ENCODE results near the gene FARP2.

The FARP2 gene

DNA sequence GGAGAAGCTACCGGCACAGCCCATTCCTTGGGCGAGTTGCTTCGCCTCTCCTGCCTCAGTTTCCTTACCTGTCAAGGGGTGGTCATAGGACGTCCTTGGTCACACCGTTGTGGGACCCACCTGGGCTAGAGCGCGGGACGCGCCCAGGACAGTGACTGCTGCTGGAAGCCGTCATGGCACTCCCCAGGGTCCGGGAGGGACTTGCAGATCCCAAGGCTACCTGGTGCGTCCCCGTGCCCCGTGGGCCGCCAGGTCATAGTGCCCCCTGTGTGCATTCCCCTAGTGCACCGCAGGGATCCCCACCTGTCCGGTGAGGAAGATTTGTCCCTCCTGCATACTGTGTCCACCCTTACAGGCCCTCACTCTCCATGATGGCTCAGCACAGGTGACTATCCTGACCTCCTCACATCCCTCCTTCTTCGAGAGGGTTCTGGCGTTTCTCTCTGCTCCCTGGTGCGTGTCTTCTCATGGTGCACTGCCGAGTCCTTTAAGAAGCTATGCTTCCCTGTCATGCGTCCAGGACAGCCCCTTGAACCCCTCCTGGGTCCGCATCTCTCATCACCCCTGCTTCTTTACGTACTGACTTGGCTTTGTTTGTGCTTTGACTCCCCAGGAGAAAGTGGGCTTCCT is 153.2 kb downstream of the FARP2 start:
- no peak for DNase-seq (ENCODE audit: low read depth)
- H3K4me3 ChIP-seq (ENCODE audit: control insufficient read depth, low read depth, low read length), result peak overlapping the region; percentile 57
- TF ChIP-seq, protein P1, sequence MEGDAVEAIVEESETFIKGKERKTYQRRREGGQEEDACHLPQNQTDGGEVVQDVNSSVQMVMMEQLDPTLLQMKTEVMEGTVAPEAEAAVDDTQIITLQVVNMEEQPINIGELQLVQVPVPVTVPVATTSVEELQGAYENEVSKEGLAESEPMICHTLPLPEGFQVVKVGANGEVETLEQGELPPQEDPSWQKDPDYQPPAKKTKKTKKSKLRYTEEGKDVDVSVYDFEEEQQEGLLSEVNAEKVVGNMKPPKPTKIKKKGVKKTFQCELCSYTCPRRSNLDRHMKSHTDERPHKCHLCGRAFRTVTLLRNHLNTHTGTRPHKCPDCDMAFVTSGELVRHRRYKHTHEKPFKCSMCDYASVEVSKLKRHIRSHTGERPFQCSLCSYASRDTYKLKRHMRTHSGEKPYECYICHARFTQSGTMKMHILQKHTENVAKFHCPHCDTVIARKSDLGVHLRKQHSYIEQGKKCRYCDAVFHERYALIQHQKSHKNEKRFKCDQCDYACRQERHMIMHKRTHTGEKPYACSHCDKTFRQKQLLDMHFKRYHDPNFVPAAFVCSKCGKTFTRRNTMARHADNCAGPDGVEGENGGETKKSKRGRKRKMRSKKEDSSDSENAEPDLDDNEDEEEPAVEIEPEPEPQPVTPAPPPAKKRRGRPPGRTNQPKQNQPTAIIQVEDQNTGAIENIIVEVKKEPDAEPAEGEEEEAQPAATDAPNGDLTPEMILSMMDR (IDR thresholded peaks at IDR 0.05; ENCODE audit: control insufficient read depth, insufficient read depth, low read depth, low read length, missing control alignments), result no peak

DNA sequence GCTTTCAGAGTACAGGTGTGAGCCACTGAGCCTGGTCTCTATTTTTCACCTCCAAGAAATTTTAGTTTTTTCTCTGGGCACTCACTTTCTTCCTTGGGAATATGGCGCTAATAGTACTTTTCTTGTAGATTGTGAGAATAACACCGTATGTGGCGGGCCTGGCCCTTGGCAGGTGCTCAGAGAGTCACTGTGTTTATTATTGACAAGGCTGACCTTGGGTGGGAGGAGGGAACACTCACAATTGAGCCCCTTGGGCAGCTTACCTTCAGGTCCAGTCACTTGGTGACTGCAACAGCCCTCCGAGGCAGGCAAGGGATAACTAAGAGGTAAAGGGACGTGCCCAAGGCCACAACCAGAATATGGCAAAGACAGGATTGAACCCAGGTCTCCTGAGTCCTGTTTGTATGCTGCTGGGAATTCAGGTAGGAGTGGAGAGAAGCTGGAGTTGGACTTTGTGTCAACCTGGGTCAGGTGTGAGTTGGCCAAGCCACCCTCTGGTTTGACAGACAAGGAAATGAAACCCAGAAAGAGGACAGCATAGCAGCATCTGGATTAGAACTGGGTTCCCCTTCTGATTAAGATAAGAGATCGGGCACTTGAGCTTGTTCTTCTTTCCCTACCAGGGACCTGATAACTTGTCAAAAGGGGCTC is 155.1 kb downstream of the FARP2 start:
- no peak for DNase-seq (ENCODE audit: low read depth)

DNA sequence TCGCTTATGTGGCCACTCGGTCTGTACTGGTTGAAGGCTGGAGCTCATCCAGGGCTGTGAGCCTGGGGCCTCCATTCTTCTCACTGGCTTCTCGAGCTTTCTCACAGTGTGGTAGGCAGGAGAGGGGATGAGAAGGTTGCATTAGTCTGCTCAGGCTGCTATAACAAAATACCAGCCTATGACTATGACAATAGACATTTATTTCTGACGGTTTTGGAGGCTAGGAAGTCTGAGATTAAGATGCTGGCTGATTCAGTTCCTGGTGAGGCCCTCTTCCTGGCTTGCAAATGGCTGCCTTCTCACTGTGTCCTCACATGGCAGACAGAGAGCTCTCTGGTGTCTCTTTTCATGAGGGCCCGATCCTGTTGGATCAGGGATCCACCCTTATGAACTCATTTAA is 158.5 kb downstream of the FARP2 start:
- TF ChIP-seq, protein P1 (IDR thresholded peaks at IDR 0.05; ENCODE audit: control insufficient read depth, insufficient read depth, low read depth, low read length, missing control alignments), result no peak
- no peak for DNase-seq (ENCODE audit: low read depth)

More for the DNA sequence above, 155.1 kb downstream of the FARP2 start:
- TF ChIP-seq, protein P1 (IDR thresholded peaks at IDR 0.05; ENCODE audit: control insufficient read depth, insufficient read depth, low read depth, low read length, missing control alignments), result no peak
- H3K4me3 ChIP-seq (ENCODE audit: control insufficient read depth, low read depth, low read length), result no peak overlapping the region

DNA sequence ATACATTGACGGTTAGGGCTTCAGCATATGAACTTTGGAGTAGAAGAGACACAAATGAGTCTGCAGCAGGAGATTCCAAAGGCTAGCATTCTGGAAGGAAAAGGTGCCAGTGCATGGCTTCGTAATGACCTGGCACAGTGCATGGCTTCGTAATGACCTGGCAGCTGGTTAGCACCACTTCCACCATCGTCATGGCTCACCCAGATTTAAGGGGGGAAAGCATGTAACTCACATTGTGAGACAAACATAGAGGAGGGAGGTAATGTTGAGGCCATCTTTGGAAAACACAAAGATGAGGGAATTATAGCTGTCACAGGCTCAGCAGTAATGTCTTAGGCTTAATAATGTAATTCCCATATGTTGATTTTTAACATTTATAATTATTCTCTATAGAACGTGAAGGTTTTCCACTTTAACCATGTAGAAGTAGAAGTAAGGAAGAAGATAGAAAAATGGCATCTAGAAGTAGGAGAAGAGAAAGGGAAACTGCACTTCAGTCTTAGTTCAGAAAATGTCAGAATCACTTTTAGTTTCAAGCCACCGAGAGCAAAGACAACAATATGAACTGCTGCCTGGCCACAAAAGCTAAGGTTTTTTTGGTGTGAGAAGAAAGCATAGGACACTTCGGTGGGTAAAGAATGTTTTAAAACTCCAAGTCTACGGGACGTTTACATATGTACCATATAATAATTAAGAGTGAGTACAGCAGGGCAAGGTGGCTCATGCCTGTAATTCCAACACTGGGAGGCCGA is 159.1 kb downstream of the FARP2 start:
- TF ChIP-seq, protein P1 (IDR thresholded peaks at IDR 0.05; ENCODE audit: control insufficient read depth, insufficient read depth, low read depth, low read length, missing control alignments), result no peak
- DNase-seq (ENCODE audit: low read depth), result no peak
- no peak overlapping the region for H3K4me3 ChIP-seq (ENCODE audit: control insufficient read depth, low read depth, low read length)

More for the DNA sequence above, 158.5 kb downstream of the FARP2 start:
- no peak overlapping the region for H3K4me3 ChIP-seq (ENCODE audit: control insufficient read depth, low read depth, low read length)

DNA sequence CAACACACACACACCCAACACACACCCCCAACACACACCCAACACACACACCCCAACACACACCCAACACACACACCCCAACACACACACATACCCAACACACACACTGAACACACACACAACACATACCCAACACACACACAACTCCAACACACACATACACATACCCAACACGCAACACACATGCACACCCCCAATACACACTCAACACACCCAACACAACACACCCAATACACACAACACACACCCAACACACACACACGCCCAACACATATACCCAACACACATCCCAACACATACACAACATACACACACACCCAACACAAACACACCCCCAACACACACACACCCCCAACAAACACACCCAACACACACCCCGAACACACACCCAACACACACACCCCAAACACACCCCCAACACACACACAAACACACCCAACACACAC is 160.5 kb downstream of the FARP2 start:
- TF ChIP-seq, protein P1 (IDR thresholded peaks at IDR 0.05; ENCODE audit: control insufficient read depth, insufficient read depth, low read depth, low read length, missing control alignments), result no peak
- DNase-seq (ENCODE audit: low read depth), result no peak
- no peak overlapping the region for H3K4me3 ChIP-seq (ENCODE audit: control insufficient read depth, low read depth, low read length)

DNA sequence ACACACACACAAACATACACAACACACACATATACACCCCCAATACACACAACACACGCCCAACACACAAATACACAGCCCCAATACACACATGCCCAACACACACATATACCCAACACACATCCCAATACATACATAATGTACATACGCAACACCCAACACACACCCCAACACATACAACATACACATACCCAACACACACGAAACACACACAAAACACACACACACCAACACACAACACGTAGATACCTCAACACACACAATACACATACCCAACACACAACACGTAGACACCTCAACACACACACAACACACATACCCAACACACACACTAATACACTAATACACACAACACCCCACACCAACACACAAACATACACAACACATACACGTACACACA is 161.2 kb downstream of the FARP2 start:
- no peak overlapping the region for H3K4me3 ChIP-seq (ENCODE audit: control insufficient read depth, low read depth, low read length)
- TF ChIP-seq, protein P1 (IDR thresholded peaks at IDR 0.05; ENCODE audit: control insufficient read depth, insufficient read depth, low read depth, low read length, missing control alignments), result no peak
- no peak for DNase-seq (ENCODE audit: low read depth)
